GM13977 (cell line): ENCODE data around the gene FBXO7.

Experiments used
- DNase-seq: peaks from one replicate; pipeline ENCODE4 v3.0.0; 2012; ENCODE audit warnings: low spot score
- CTCF ChIP-seq: IDR thresholded peaks from 2 replicates; pipeline ENCODE4 v1.5.1; 2012; ENCODE audit warnings: mild to moderate bottlenecking, control low read depth; ENCODE audit not compliant: insufficient read depth; ENCODE audit errors: extremely low read depth, missing control alignments
- in situ Hi-C: fragments of 300-500 bp; cut with MboI; formaldehyde crosslinking; loops from one replicate; pipeline ENCODE4 v1.12.0; 2022; ENCODE audit warnings: low sequenced_read_pairs, low pct_unique_long_range_greater_than_20kb, mixed read lengths, inconsistent platforms; ENCODE audit not compliant: unreplicated experiment

Gene FBXO7

DNA sequence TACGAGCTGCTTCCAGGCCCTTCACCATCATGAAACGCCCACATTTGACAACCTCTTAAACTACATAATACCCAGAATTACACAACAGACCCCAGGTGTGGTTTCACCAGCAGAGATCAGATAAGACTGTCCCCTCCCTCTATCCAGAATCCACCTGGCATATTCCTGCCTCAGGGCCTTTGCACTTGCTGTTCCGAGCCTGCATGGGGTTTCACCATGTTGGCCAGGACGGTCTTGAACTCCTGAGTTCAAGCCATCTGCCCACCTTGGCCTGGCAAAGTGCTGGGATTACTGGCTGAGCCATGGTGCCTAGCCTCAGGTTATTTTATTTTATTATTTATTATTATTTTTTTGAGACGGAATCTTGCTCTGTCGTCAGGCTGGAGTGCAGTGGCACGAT is 73.4 kb downstream of the FBXO7 start:
- TF ChIP-seq CTCF, result no peak
- in situ Hi-C loops, result no loop called here
- DNase-seq, result no peak
